ENCODE data around the gene PARVG.

The PARVG gene

DNA sequence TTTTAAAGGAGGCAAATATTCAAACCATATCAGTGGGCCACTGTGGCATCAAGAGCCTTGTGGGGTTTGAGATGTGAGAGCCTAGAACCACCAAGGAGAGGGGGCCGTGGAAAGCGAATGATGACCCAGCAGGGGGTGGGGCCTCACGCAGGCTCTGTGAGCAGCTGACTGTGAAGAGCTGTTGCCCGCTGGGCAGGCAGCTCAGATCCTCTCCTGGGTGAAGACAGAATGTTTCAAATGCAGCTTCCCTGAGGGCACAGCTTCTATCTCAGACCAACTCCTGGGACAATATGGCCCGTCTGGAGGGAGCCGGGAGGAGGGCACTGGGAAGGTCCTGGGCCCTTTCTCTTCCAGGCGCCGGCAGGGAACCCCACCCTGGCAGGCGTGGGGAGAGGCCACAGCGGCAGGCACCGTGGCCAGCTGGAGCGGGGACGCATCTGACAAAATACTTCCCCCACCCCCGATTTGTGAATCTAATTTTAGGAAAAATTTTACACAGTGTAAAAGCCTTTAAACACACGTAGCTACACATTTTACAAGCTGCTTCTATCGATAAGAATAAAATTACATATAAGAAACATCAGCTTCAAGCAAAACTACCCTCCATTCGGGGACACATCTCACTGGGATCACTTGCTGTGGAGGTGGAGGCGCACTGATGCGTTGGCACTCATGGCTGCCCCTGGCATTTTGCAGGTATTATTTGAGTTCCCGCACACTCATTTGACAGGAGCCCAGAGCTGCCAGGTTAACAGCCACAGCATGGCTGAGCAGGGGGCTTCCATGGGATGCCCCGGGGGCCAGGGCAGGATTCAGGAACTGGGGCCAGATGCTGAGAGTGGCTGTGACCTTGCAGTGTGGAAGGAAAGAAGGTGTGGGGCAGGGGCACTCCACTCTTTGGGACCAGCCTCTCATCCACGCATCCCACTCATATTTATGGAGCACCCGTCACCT is 40.3 kb downstream of the PARVG start:
- Histone ChIP-seq H3K27ac (replicated peaks) (no peak overlapping the region), H3K27me3 (ENCODE audit: insufficient read depth, poor library complexity, severe bottlenecking) (no peaks in the 10 kb centered on the region), H3K4me3 (replicated peaks; ENCODE audit: insufficient read depth, low read length) (no peak overlapping the region)
- no peak for TF ChIP-seq SPI1 (IDR thresholded peaks at IDR 0.05; ENCODE audit: borderline replicate concordance, low read depth)
- TF ChIP-seq POLR2AphosphoS5 (IDR thresholded peaks at IDR 0.05; ENCODE audit: low read depth): no peak
- TF ChIP-seq, protein P1, sequence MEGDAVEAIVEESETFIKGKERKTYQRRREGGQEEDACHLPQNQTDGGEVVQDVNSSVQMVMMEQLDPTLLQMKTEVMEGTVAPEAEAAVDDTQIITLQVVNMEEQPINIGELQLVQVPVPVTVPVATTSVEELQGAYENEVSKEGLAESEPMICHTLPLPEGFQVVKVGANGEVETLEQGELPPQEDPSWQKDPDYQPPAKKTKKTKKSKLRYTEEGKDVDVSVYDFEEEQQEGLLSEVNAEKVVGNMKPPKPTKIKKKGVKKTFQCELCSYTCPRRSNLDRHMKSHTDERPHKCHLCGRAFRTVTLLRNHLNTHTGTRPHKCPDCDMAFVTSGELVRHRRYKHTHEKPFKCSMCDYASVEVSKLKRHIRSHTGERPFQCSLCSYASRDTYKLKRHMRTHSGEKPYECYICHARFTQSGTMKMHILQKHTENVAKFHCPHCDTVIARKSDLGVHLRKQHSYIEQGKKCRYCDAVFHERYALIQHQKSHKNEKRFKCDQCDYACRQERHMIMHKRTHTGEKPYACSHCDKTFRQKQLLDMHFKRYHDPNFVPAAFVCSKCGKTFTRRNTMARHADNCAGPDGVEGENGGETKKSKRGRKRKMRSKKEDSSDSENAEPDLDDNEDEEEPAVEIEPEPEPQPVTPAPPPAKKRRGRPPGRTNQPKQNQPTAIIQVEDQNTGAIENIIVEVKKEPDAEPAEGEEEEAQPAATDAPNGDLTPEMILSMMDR (IDR thresholded peaks at IDR 0.05; ENCODE audit: insufficient read depth, low read length): no peak
- no peak for DNase-seq (ENCODE audit: low read depth in 1 of 2, low spot score in 1 of 2)

DNA sequence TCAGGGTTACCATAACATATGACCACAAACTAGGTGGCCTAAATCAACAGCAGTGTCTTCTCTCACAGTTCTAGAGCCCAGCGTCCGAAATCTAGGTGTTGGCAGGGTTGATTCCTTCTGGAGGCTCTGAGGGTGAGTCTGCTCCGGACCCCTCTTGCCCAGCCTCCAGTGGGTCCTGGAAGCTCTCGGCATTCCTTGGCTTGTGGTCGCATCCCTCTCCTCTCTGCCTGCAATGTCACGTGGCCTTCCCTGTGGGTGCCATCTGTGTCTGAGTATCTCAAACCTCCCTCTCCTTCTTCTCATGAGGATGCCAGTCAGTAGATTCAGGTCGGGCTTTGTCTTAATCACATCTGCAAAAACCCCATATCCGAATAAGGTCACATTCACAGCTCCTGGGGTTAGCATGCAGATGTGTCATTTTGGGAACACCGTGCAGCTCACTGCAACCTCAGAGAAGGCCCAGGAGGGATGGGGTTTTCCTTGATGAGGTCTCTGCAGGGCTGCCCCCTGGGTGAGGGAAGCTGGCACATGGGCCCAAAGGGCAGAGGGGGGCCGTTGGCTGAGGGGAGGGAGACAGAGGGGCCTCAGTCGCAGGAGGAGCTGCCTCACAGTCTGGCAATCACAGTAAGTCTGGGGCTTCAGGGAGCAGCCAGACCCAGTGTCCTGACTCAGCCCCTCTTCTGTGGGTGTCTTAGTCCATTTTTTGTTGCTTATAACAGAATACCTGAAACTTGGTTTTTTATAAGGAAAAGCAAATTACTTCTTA is 41.2 kb downstream of the PARVG start:
- H3K27me3 ChIP-seq (ENCODE audit: insufficient read depth, poor library complexity, severe bottlenecking): no peaks in the 10 kb centered on the region
- DNase-seq (ENCODE audit: low read depth in 1 of 2, low spot score in 1 of 2): no peak
- no peak overlapping the region for H3K4me3 ChIP-seq (replicated peaks; ENCODE audit: insufficient read depth, low read length)
- no peak overlapping the region for H3K27ac ChIP-seq (replicated peaks)
- TF ChIP-seq, protein P2, sequence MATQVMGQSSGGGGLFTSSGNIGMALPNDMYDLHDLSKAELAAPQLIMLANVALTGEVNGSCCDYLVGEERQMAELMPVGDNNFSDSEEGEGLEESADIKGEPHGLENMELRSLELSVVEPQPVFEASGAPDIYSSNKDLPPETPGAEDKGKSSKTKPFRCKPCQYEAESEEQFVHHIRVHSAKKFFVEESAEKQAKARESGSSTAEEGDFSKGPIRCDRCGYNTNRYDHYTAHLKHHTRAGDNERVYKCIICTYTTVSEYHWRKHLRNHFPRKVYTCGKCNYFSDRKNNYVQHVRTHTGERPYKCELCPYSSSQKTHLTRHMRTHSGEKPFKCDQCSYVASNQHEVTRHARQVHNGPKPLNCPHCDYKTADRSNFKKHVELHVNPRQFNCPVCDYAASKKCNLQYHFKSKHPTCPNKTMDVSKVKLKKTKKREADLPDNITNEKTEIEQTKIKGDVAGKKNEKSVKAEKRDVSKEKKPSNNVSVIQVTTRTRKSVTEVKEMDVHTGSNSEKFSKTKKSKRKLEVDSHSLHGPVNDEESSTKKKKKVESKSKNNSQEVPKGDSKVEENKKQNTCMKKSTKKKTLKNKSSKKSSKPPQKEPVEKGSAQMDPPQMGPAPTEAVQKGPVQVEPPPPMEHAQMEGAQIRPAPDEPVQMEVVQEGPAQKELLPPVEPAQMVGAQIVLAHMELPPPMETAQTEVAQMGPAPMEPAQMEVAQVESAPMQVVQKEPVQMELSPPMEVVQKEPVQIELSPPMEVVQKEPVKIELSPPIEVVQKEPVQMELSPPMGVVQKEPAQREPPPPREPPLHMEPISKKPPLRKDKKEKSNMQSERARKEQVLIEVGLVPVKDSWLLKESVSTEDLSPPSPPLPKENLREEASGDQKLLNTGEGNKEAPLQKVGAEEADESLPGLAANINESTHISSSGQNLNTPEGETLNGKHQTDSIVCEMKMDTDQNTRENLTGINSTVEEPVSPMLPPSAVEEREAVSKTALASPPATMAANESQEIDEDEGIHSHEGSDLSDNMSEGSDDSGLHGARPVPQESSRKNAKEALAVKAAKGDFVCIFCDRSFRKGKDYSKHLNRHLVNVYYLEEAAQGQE (IDR thresholded peaks at IDR 0.05; ENCODE audit: insufficient replicate concordance, low read depth): no peak
- TF ChIP-seq, protein P1 (IDR thresholded peaks at IDR 0.05; ENCODE audit: insufficient read depth, low read length): no peak
- TF ChIP-seq GABPA (IDR thresholded peaks at IDR 0.05; ENCODE audit: low read depth): no peak
- TF ChIP-seq POLR2AphosphoS5 (IDR thresholded peaks at IDR 0.05; ENCODE audit: low read depth): no peak
- no peak for TF ChIP-seq SPI1 (IDR thresholded peaks at IDR 0.05; ENCODE audit: borderline replicate concordance, low read depth)

DNA sequence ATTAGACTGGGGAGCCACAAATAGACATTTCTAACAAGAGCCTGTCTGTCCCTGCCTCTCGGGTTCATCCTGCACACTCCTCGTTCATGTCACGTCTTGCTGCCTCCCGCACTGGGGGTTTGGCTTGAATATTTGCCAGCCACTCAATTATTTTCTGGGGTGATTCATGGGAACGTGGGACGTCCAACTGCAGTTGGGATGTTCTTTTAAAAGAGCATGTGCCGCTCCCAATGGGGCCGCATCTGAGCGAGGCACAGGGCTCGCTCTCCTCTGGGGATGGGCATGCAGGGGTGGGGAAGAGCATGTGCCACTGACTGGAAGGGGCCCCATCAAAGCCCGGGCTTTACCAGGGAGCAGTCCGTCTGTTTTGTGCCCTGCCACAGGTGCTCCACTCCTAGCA is 43.4 kb downstream of the PARVG start:
- TF ChIP-seq GABPA (IDR thresholded peaks at IDR 0.05; ENCODE audit: low read depth): no peak
- TF ChIP-seq, protein P2 (IDR thresholded peaks at IDR 0.05; ENCODE audit: insufficient replicate concordance, low read depth): no peak
- no peak for TF ChIP-seq SPI1 (IDR thresholded peaks at IDR 0.05; ENCODE audit: borderline replicate concordance, low read depth)
- TF ChIP-seq, protein P1 (IDR thresholded peaks at IDR 0.05; ENCODE audit: insufficient read depth, low read length): no peak
- TF ChIP-seq POLR2AphosphoS5 (IDR thresholded peaks at IDR 0.05; ENCODE audit: low read depth): no peak
- no peak for DNase-seq (ENCODE audit: low read depth in 1 of 2, low spot score in 1 of 2)
- Histone ChIP-seq H3K4me3 (replicated peaks; ENCODE audit: insufficient read depth, low read length) (no peak overlapping the region), H3K27ac (replicated peaks) (no peak overlapping the region), H3K27me3 (ENCODE audit: insufficient read depth, poor library complexity, severe bottlenecking) (no peaks in the 10 kb centered on the region)

All from HL-60 (cell line).